HG02973 (cell line): Measurements from ENCODE around the gene PDE6H.

Experiments
- ATAC-seq: cut with Tn5 transposase; IDR thresholded peaks from one replicate; pipeline ENCODE4 v1.9.1; 2021; ENCODE audit warnings: moderate library complexity; ENCODE audit not compliant: unreplicated experiment

PDE6H gene

GRCh38 chr12:14999021-14999694 is 26.3 kb downstream of the PDE6H start:
- no peak for ATAC-seq

GRCh38 chr12:14999695-15000365 is 27.0 kb downstream of the PDE6H start:
- no peak for ATAC-seq

DNA sequence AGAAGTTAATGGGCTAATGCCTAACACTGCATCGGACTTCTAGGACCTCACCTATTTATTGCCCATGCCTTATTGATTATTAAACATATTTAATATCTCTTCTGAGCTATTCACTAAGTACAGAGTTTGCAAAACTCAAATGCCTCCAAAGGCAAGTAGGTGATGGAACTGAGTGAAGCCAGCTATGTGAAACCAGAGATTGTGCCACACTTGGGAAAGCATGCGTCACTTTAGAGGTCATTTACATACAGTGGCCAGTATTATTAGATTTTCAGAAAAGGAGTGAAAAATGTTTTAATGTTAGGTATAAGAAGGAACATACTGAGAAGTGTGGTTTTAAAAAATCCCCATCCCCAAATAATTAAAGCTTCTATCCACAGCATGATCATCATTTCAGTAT is 27.7 kb downstream of the PDE6H start:
- ATAC-seq = no peak

GRCh38 chr12:15001733-15002382 is 29.0 kb downstream of the PDE6H start:
- ATAC-seq = no peak

GRCh38 chr12:15004421-15004820 is 31.6 kb downstream of the PDE6H start:
- no peak for ATAC-seq

- ATAC-seq = no peak
Observed at GRCh38 chr12:15005064-15005463, 32.2 kb downstream of the PDE6H start.

DNA sequence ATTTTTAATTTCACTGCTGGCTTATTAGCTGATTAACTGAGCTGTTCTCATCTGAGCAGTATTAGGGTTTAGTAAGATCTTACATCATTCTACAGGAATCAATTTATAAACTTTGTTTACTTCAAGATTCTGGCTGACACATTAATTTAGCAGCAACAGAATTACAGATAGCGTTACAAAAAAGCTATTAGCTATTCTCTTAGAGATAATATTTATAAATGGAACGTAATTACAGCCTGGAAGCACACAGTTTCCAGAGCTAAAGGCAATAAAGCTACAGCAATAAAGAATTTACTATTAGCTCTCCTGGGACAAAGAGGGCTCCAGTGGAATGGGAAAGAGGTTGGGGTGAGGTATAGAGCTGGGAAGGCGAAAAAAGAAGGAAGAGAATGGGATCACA is 34.7 kb downstream of the PDE6H start:
- no peak for ATAC-seq

- ATAC-seq = no peak
Observed at GRCh38 chr12:15011162-15011561, 38.3 kb downstream of the PDE6H start.

DNA sequence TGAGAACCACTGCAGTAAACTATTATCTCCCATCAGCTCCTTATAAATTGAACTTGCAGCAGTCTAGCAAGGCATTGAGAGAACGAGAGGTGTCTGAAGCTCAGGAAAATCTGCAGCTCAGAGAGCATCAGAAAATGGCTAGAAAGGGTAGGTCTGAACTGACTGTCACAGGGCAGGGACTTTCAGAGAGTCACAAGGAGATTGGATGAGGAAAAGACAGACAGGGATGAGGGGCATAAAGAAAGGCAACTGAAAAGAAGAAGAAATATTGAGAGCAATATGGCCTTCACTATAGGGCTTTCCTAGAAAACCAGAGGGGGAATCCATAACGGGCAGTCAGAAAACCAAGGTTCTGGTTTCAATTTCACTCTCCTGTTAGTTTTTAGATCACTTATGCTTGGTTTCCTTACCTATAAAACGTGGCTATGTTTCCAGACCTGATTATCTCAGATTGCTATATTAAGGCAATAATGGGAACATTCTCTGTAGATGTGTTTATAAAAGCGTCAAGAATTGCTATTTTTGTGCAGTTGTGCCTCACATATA is 40.9 kb downstream of the PDE6H start:
- ATAC-seq = no peak

DNA sequence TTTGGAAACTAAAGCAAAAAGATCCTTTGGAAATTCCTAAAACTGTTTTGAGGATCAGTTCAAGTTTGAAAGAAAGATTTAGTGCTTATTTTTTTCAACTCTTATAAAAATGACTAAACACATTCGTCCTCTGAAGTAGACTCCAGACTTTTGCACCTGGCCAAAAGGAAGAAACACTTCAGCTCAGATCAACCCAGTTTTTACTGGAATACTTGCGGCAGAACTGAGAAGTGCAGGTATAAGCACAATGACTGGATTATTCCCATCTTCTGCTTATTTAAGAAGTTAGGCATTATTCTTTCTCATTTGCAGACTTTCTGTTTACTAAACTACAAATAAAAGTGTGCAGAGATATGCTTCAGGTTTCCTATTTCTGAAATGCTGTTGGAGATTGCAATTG is 41.9 kb downstream of the PDE6H start:
- ATAC-seq = no peak

- no peak for ATAC-seq
Observed at GRCh38 chr12:15015121-15015520, 42.3 kb downstream of the PDE6H start.

DNA sequence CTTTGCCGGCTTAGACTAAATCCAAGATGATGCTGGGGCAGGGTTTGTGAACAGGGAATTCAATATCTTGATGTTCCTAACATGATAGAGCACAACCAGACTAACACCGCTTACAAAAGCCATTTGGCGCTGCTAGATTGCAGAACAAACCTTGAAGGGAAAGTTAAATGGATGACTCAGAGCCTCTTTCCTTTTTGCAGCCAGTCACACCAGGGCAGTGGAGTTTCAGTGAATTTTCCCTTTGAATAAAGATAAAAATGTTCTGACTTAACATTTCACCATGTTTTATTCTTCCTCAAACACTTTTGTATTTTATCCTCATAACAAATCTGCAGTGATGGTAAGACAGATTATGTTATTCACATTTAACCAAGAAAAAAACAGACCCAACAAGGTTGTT is 47.3 kb downstream of the PDE6H start:
- no peak for ATAC-seq
